Sigmoid colon (tissue), 4 donors: Measurements from ENCODE around the gene MYO7B.

ENCODE experiments used
- CTCF ChIP-seq, 4 experiments: fragments of 450-650 bp in 3 of 4; fragments of 200-600 bp in 1 of 4; IDR thresholded peaks; one replicate each; pipeline ENCODE4 v1.5.1; 2016 to 2019; ENCODE audit warnings: antibody characterized with exemption in 4 of 4, mild to moderate bottlenecking in 3 of 4, moderate library complexity in 2 of 4
- EP300 ChIP-seq, 4 donors: sonication (generic); formaldehyde crosslinking; IDR thresholded peaks; one replicate each; pipeline ENCODE4 v1.6.1; 2017; ENCODE audit warnings: antibody characterized with exemption in 4 of 4
- POLR2A ChIP-seq, 2 donors: fragments of 450-650 bp; IDR thresholded peaks; one replicate each; pipeline ENCODE4 v1.6.1; 2016; ENCODE audit warnings: antibody characterized with exemption in 2 of 2, mild to moderate bottlenecking in 2 of 2, moderate library complexity in 2 of 2
- POLR2AphosphoS5 ChIP-seq, 4 donors: sonication (generic); formaldehyde crosslinking; IDR thresholded peaks; one replicate each; pipeline ENCODE4 v1.6.1; 2017; ENCODE audit warnings: antibody characterized with exemption in 4 of 4

GRCh38 chr2:127649100-127649611 is 113.7 kb downstream of the MYO7B start:
- TF ChIP-seq POLR2AphosphoS5 (IDR thresholded peaks at IDR 0.05) (peak in 1 of 4 donors; percentile 62), CTCF (IDR thresholded peaks at IDR 0.05) (no peak), POLR2A (IDR thresholded peaks at IDR 0.05) (no peak), EP300 (IDR thresholded peaks at IDR 0.05) (no peak)
